H9 (cell line): ENCODE results near the gene ARID4A. TPM values are rescaled to one million over a fixed set of nuclear protein-coding genes. Genes with fewer than 3 reads are reported as not detected.
A peak's percentile ranks its signal among the peaks of the same experiment; 100 is the strongest.
"Not testable (repeated sequence)": the region's sequence is repeated elsewhere in the genome, so short reads cannot be mapped to it uniquely, and the experiment has no call there.

Experiments
- DNase-seq: peaks from one replicate; pipeline ENCODE4 v3.0.0-alpha.2; 2017
- H2AFZ ChIP-seq: one replicate; pipeline ENCODE4 v1.6.1; 2013; ENCODE audit warnings: mild to moderate bottlenecking, low read length, control low read depth, moderate library complexity
- H2AK5ac ChIP-seq: 2 replicates; pipeline ENCODE4 v1.6.1; 2013; ENCODE audit warnings: low read length, control low read depth, mixed read lengths; ENCODE audit not compliant: insufficient read length
- H2BK120ac ChIP-seq: one replicate; pipeline ENCODE4 v1.6.1; 2013; ENCODE audit warnings: low read depth, mild to moderate bottlenecking, low read length, control low read depth, inconsistent platforms; ENCODE audit not compliant: poor library complexity, severe bottlenecking
- H2BK12ac ChIP-seq: 2 replicates; pipeline ENCODE4 v1.6.1; 2013; ENCODE audit warnings: low read length, control low read depth, mixed read lengths, low read depth; ENCODE audit not compliant: insufficient read length
- H2BK15ac ChIP-seq: 2 replicates; pipeline ENCODE4 v1.6.1; 2013; ENCODE audit warnings: low read depth, low read length, control low read depth
- H2BK20ac ChIP-seq: one replicate; pipeline ENCODE4 v1.6.1; 2013; ENCODE audit warnings: low read depth, mild to moderate bottlenecking, low read length, control low read depth, inconsistent platforms; ENCODE audit not compliant: poor library complexity, severe bottlenecking
- H2BK5ac ChIP-seq: 2 replicates; pipeline ENCODE4 v1.6.1; 2013; ENCODE audit warnings: low read length, control low read depth, mixed read lengths; ENCODE audit not compliant: insufficient read length
- H3K14ac ChIP-seq: 2 replicates; pipeline ENCODE4 v1.6.1; 2013; ENCODE audit warnings: low read length, control low read depth; ENCODE audit not compliant: insufficient read depth
- H3K18ac ChIP-seq: 2 replicates; pipeline ENCODE4 v1.6.1; 2013; ENCODE audit warnings: low read depth, mild to moderate bottlenecking, mixed read lengths, low read length, control low read depth; ENCODE audit not compliant: insufficient read length
- H3K23ac ChIP-seq: 2 replicates; pipeline ENCODE4 v1.6.1; 2013; ENCODE audit warnings: low read length, control low read depth, mixed read lengths, low read depth; ENCODE audit not compliant: insufficient read length
- H3K23me2 ChIP-seq: 2 replicates; pipeline ENCODE4 v1.6.1; 2013; ENCODE audit warnings: low read depth, mild to moderate bottlenecking, mixed read lengths, low read length, control low read depth; ENCODE audit not compliant: insufficient read length, poor library complexity, severe bottlenecking
- H3K27ac ChIP-seq: 2 replicates; pipeline ENCODE4 v1.5.1; 2013; ENCODE audit warnings: low read length, control low read depth, mixed read lengths, low read depth; ENCODE audit not compliant: insufficient read length
- H3K27me3 ChIP-seq: 2 replicates; pipeline ENCODE4 v1.6.1; 2013; ENCODE audit warnings: low read length, control low read depth, inconsistent platforms; ENCODE audit not compliant: insufficient read depth
- H3K4ac ChIP-seq: 2 replicates; pipeline ENCODE4 v1.6.1; 2013; ENCODE audit warnings: low read depth, mild to moderate bottlenecking, control low read depth, inconsistent platforms, low read length, moderate library complexity
- H3K4me1 ChIP-seq: 2 replicates; pipeline ENCODE4 v1.6.1; 2013; ENCODE audit warnings: low read length, control low read depth, inconsistent platforms; ENCODE audit not compliant: insufficient read depth
- H3K4me2 ChIP-seq: 2 replicates; pipeline ENCODE4 v1.6.1; 2013; ENCODE audit warnings: low read length, control low read depth, mixed read lengths; ENCODE audit not compliant: insufficient read length, insufficient read depth
- H3K56ac ChIP-seq: 2 replicates; pipeline ENCODE4 v1.6.1; 2013; ENCODE audit warnings: low read depth, mild to moderate bottlenecking, mixed read lengths, low read length, control low read depth; ENCODE audit not compliant: insufficient read length
- H3K79me1 ChIP-seq: 2 replicates; pipeline ENCODE4 v1.6.1; 2013; ENCODE audit warnings: low read depth, mild to moderate bottlenecking, moderate library complexity, low read length, control low read depth, inconsistent platforms; ENCODE audit not compliant: insufficient read depth, poor library complexity, severe bottlenecking
- H3K79me2 ChIP-seq: 2 replicates; pipeline ENCODE4 v1.6.1; 2013; ENCODE audit warnings: low read length, control low read depth, inconsistent platforms; ENCODE audit not compliant: insufficient read depth
- H3K9ac ChIP-seq: 2 replicates; pipeline ENCODE4 v1.6.1; 2013; ENCODE audit warnings: low read length, control low read depth, mixed read lengths; ENCODE audit not compliant: insufficient read length; ENCODE audit errors: extremely low read depth
- H3K9me3 ChIP-seq: one replicate; pipeline ENCODE4 v1.6.1; 2013; ENCODE audit warnings: low read depth, low read length, inconsistent platforms; ENCODE audit not compliant: control insufficient read depth
- H3T11ph ChIP-seq: one replicate; pipeline ENCODE4 v1.6.1; 2013; ENCODE audit warnings: mild to moderate bottlenecking, low read length, control low read depth, inconsistent platforms
- H4K20me1 ChIP-seq: one replicate; pipeline ENCODE4 v1.6.1; 2013; ENCODE audit not compliant: control insufficient read depth, insufficient read length, insufficient read depth
- H4K5ac ChIP-seq: 2 replicates; pipeline ENCODE4 v1.6.1; 2013; ENCODE audit warnings: low read depth, mild to moderate bottlenecking, mixed read lengths, low read length, control low read depth; ENCODE audit not compliant: insufficient read length
- H4K8ac ChIP-seq: replicated peaks from 2 replicates; pipeline ENCODE4 v1.6.1; 2013; ENCODE audit warnings: low read length, control low read depth, mixed read lengths, low read depth; ENCODE audit not compliant: insufficient read length
- H4K91ac ChIP-seq: 2 replicates; pipeline ENCODE4 v1.6.1; 2013; ENCODE audit warnings: low read depth, mild to moderate bottlenecking, moderate library complexity, mixed read lengths, low read length, control low read depth; ENCODE audit not compliant: insufficient read length
- H3K27ac Mint-ChIP-seq, 3 experiments: 2 replicates in 2 of 3; 3 replicates in 1 of 3; pipeline ENCODE4 v1.8.0; 2020 to 2021; ENCODE audit warnings: mixed read lengths in 3 of 3, mild to moderate bottlenecking in 1 of 3, moderate library complexity in 1 of 3
- H3K27me3 Mint-ChIP-seq: 2 replicates; pipeline ENCODE4 v1.8.0; 2021; ENCODE audit warnings: low read depth, mild to moderate bottlenecking, moderate library complexity, mixed read lengths
- H3K36me3 Mint-ChIP-seq, 3 experiments: 2 replicates in 2 of 3; 3 replicates in 1 of 3; pipeline ENCODE4 v1.8.0; 2020 to 2021; ENCODE audit warnings: low read depth in 3 of 3, mixed read lengths in 3 of 3; ENCODE audit not compliant: insufficient read depth in 1 of 3
- H3K4me1 Mint-ChIP-seq, 2 experiments: 2 replicates each; pipeline ENCODE4 v1.8.0; 2020; ENCODE audit warnings: mixed read lengths in 2 of 2
- H3K4me3 Mint-ChIP-seq, 2 experiments: 2 replicates in 1 of 2; 3 replicates in 1 of 2; pipeline ENCODE4 v1.8.0; 2020 to 2021; ENCODE audit warnings: mild to moderate bottlenecking in 2 of 2, mixed read lengths in 2 of 2, moderate library complexity in 1 of 2
- H3K9me3 Mint-ChIP-seq, 2 experiments: 2 replicates in 1 of 2; 3 replicates in 1 of 2; pipeline ENCODE4 v1.8.0; 2020; ENCODE audit warnings: mild to moderate bottlenecking in 2 of 2, mixed read lengths in 2 of 2, moderate library complexity in 1 of 2
- CTCF ChIP-seq: fragments of 200-600 bp; sonication (generic); conservative IDR thresholded peaks from 3 replicates; pipeline ENCODE4 v1.8.0; 2021; ENCODE audit warnings: antibody characterized with exemption, mild to moderate bottlenecking
- WGBS: extraction: QIAGEN DNeasy Blood & Tissue Kit; methylation state at CpG from one replicate; pipeline ENCODE4 v1.1.7; 2013; ENCODE audit warnings: missing lambda C conversion rate, low lambda C conversion rate, mixed read lengths; ENCODE audit not compliant: insufficient read length; ENCODE audit errors: extremely low coverage; 5-methylcytosine and 5-hydroxymethylcytosine counted together
- total RNA-seq: library from RNA; stranded (reverse); gene quantifications from 2 replicates; pipeline ENCODE4 v1.2.1, GENCODE V29; 2021

The ARID4A gene
- total RNA-seq, 1 experiment from 2014 or later = 13.2 TPM

- Mint-ChIP-seq H3K4me1 (peaks cover 8% of the 10 kb centered on the region in 2 experiments), H3K27me3 (no peaks in the 10 kb centered on the region), H3K27ac (no peak overlapping the region), H3K36me3 (peaks cover 2 to 14% (median 12%) of the 10 kb centered on the region in 3 experiments; a peak in 4 of 7 replicates), H3K4me3 (no peak overlapping the region), H3K9me3 (no peaks in the 10 kb centered on the region)
- Histone ChIP-seq H4K91ac (no peak overlapping the region), H2AK5ac (no peak overlapping the region), H2BK20ac (no peak overlapping the region), H3K4me1 (no peaks in the 10 kb centered on the region), H3K4me2 (no peak overlapping the region), H4K5ac (no peak overlapping the region), H3K27ac (no peak overlapping the region), H4K8ac (no peak overlapping the region), H3K27me3 (no peaks in the 10 kb centered on the region), H2BK120ac (no peak overlapping the region), H3K23me2 (no peaks in the 10 kb centered on the region), H2BK5ac (no peak overlapping the region), H3K9ac (no peak overlapping the region), H3T11ph (no peak overlapping the region), H2AFZ (no peak overlapping the region), H4K20me1 (no peaks in the 10 kb centered on the region), H2BK15ac (no peak overlapping the region), H3K56ac (no peak overlapping the region), H3K23ac (no peak overlapping the region), H3K14ac (no peak overlapping the region), H3K9me3 (no peaks in the 10 kb centered on the region), H3K79me2 (no peaks in the 10 kb centered on the region), H2BK12ac (no peak overlapping the region), H3K4ac (no peak overlapping the region), H3K18ac (no peak overlapping the region), H3K79me1 (no peaks in the 10 kb centered on the region)
- no peak for DNase-seq
- TF ChIP-seq CTCF = no peak
- WGBS = no CpG with 5 or more reads among the region's 3 CpGs
Observed at GRCh38 chr14:58332561-58332960, 34.2 kb downstream of the ARID4A start.

GRCh38 chr14:58339666-58340065, 41.3 kb downstream of the ARID4A start:
- not testable (repeated sequence) for H2AK5ac ChIP-seq, H3K4ac ChIP-seq

More at GRCh38 chr14:58339666-58340065, 41.3 kb downstream of the ARID4A start:
- not testable (repeated sequence) for H4K5ac ChIP-seq, H4K8ac ChIP-seq, H2BK120ac ChIP-seq, H3T11ph ChIP-seq, H3K4me1 Mint-ChIP-seq, H3K4me3 Mint-ChIP-seq, H3K4me1 ChIP-seq, H3K9ac ChIP-seq, H3K79me2 ChIP-seq, DNase-seq, H3K23ac ChIP-seq, H2BK20ac ChIP-seq, H3K9me3 ChIP-seq, H2BK15ac ChIP-seq, H2BK12ac ChIP-seq, H4K91ac ChIP-seq, H3K23me2 ChIP-seq, H2BK5ac ChIP-seq, H3K27me3 ChIP-seq, H2AFZ ChIP-seq, H3K27ac ChIP-seq, H3K18ac ChIP-seq, H3K27me3 Mint-ChIP-seq, H3K79me1 ChIP-seq, H3K14ac ChIP-seq, H4K20me1 ChIP-seq, H3K56ac ChIP-seq, H3K4me2 ChIP-seq, H3K9me3 Mint-ChIP-seq
- no CpG with 5 or more reads among the region's 4 CpGs for WGBS
- H3K36me3 Mint-ChIP-seq = peaks cover 2 to 13% (median 5%) of the 10 kb centered on the region in 3 experiments; a peak in 4 of 7 replicates
- peak overlapping the region in 2 of 3 experiments; percentile 12 to 54; a peak in 2 of 7 replicates for H3K27ac Mint-ChIP-seq
